Measurements from ENCODE around the gene IKBKE.

Gene IKBKE

DNA sequence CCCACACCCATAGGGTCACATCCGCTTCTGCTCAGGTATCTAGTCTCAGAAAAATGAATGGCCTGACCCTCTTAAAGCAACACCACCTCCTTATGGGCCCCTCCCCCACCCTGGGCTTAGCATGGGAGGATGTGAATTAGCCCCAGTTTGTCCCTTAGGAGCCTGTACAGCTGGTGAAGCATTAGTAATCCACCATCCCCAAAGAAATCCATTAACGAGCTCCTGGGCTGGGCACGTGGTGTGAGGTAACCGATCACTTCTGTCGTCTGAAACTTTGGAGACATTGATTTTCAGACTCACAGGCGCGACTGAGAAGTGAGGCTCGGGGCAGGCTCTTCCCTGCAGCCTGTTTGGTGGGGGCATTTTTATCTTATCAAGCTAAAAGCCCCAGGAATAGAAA is 47.5 kb downstream of the IKBKE start:
- Histone ChIP-seq H4K91ac (ENCODE audit: low read depth, low read length) (no peak overlapping the region), H3K9ac (ENCODE audit: low read length) (no peak overlapping the region), H2AK5ac (ENCODE audit: low read length) (no peak overlapping the region), H3K27ac (ENCODE audit: low read depth, low read length) (no peak overlapping the region), H3K4me2 (ENCODE audit: low read length) (no peak overlapping the region), H3K14ac (ENCODE audit: low read length) (no peak overlapping the region), H2AFZ (ENCODE audit: insufficient read depth, low read length, poor library complexity) (no peak overlapping the region), H2BK5ac (ENCODE audit: low read depth, low read length, poor library complexity) (no peak overlapping the region), H3K79me2 (ENCODE audit: control insufficient read depth, insufficient read depth, low read length, poor library complexity) (no peaks in the 10 kb centered on the region), H3K27me3 (ENCODE audit: insufficient read depth, low read length) (no peaks in the 10 kb centered on the region), H3K9me3 (ENCODE audit: insufficient read depth, low read depth, low read length) (no peaks in the 10 kb centered on the region), H3K4ac (ENCODE audit: low read depth, low read length) (no peak overlapping the region), H4K12ac (ENCODE audit: low read depth, low read length) (no peak overlapping the region), H2BK12ac (ENCODE audit: low read length) (no peak overlapping the region), H3K36me3 (ENCODE audit: control insufficient read depth in 1 of 2, insufficient read depth in 2 of 2, low read length in 2 of 2) (no peaks in the 10 kb centered on the region), H4K8ac (ENCODE audit: low read depth, low read length) (no peak overlapping the region), H3K4me1 (ENCODE audit: control insufficient read depth in 1 of 2, insufficient read depth in 2 of 2, low read length in 2 of 2) (peaks cover 0 to 2% of the 10 kb centered on the region in 2 experiments), H3K18ac (ENCODE audit: low read length) (no peak overlapping the region), H3K79me1 (ENCODE audit: low read length) (no peaks in the 10 kb centered on the region), H2BK120ac (ENCODE audit: insufficient read depth, low read length, poor library complexity) (no peak overlapping the region), H3K23ac (ENCODE audit: low read length) (no peak overlapping the region), H3K4me3 (ENCODE audit: low read depth, low read length) (no peak overlapping the region)
- WGBS (ENCODE audit: extremely low coverage, insufficient coverage, insufficient read length): no CpG with 5 or more reads among the region's 8 CpGs
- DNase-seq: no peak

DNA sequence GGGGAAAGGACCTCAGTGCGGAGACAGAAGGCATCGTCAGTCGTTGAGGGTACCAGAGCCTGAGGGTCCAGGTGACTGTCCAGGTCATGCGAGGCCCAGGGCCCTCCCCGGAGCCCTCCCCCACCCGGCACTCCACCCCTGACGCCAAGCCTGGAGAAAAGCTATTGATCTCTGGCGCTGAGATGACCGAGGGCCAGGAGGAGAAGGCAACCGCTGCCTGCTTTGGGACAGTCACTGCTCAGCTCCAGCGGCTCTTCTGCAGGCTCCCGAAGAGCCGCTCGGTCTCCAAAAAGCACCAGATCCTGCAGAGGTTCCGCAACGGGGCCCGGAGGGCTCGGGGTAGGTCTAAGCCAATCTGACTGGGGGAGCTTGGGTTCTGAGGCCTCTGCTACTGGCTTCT is 47.9 kb downstream of the IKBKE start:
- no peak overlapping the region for H4K8ac ChIP-seq (ENCODE audit: low read depth, low read length)
- no peak overlapping the region for H2BK5ac ChIP-seq (ENCODE audit: low read depth, low read length, poor library complexity)
- H2AFZ ChIP-seq (ENCODE audit: insufficient read depth, low read length, poor library complexity): no peak overlapping the region
- H3K79me2 ChIP-seq (ENCODE audit: control insufficient read depth, insufficient read depth, low read length, poor library complexity): no peaks in the 10 kb centered on the region
- no peaks in the 10 kb centered on the region for H3K4me1 ChIP-seq (ENCODE audit: control insufficient read depth in 1 of 2, insufficient read depth in 2 of 2, low read length in 2 of 2)
- no CpG with 5 or more reads among the region's 18 CpGs for WGBS (ENCODE audit: extremely low coverage, insufficient coverage, insufficient read length)
- no peak overlapping the region for H4K91ac ChIP-seq (ENCODE audit: low read depth, low read length)
- no peak overlapping the region for H3K4me2 ChIP-seq (ENCODE audit: low read length)
- no peak overlapping the region for H2AK5ac ChIP-seq (ENCODE audit: low read length)
- H3K4me3 ChIP-seq (ENCODE audit: low read depth, low read length): no peak overlapping the region
- no peak overlapping the region for H3K14ac ChIP-seq (ENCODE audit: low read length)
- H3K18ac ChIP-seq (ENCODE audit: low read length): no peak overlapping the region
- no peak overlapping the region for H3K4ac ChIP-seq (ENCODE audit: low read depth, low read length)
- no peak overlapping the region for H2BK120ac ChIP-seq (ENCODE audit: insufficient read depth, low read length, poor library complexity)
- H3K36me3 ChIP-seq (ENCODE audit: control insufficient read depth in 1 of 2, insufficient read depth in 2 of 2, low read length in 2 of 2): no peaks in the 10 kb centered on the region
- no peak overlapping the region for H4K12ac ChIP-seq (ENCODE audit: low read depth, low read length)
- no peak for DNase-seq
- no peaks in the 10 kb centered on the region for H3K79me1 ChIP-seq (ENCODE audit: low read length)
- H3K27me3 ChIP-seq (ENCODE audit: insufficient read depth, low read length): no peaks in the 10 kb centered on the region
- H3K27ac ChIP-seq (ENCODE audit: low read depth, low read length): no peak overlapping the region
- no peaks in the 10 kb centered on the region for H3K9me3 ChIP-seq (ENCODE audit: insufficient read depth, low read depth, low read length)
- no peak overlapping the region for H3K9ac ChIP-seq (ENCODE audit: low read length)
- H3K23ac ChIP-seq (ENCODE audit: low read length): no peak overlapping the region
- no peak overlapping the region for H2BK12ac ChIP-seq (ENCODE audit: low read length)

DNA sequence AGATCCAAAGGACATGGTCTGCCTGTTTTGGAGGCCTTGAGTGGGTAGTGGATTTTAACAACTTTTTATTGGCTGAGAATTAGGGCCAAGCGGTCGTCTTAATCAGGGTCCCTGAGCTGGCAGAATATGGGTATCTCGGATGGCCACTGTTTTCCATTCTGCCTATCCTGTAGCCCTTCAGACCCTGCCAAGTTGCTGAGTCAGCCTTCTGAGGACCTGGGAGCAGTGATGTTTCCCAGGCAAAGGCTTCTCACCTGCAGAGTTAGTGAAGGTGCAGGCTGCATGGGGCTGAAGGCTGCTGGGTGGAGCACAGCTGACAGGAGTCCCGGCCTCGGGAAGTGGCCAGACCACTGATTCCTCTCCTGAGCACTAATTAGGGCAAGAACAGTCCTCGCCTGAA is 48.5 kb downstream of the IKBKE start:
- no peak overlapping the region for H3K4ac ChIP-seq (ENCODE audit: low read depth, low read length)
- H3K79me1 ChIP-seq (ENCODE audit: low read length): no peaks in the 10 kb centered on the region
- H2BK12ac ChIP-seq (ENCODE audit: low read length): no peak overlapping the region
- no peak overlapping the region for H2BK5ac ChIP-seq (ENCODE audit: low read depth, low read length, poor library complexity)
- H3K4me1 ChIP-seq (ENCODE audit: control insufficient read depth in 1 of 2, insufficient read depth in 2 of 2, low read length in 2 of 2): no peaks in the 10 kb centered on the region
- H4K12ac ChIP-seq (ENCODE audit: low read depth, low read length): no peak overlapping the region
- H4K91ac ChIP-seq (ENCODE audit: low read depth, low read length): no peak overlapping the region
- no peak overlapping the region for H3K9ac ChIP-seq (ENCODE audit: low read length)
- no peaks in the 10 kb centered on the region for H3K9me3 ChIP-seq (ENCODE audit: insufficient read depth, low read depth, low read length)
- no peak overlapping the region for H3K14ac ChIP-seq (ENCODE audit: low read length)
- no peaks in the 10 kb centered on the region for H3K79me2 ChIP-seq (ENCODE audit: control insufficient read depth, insufficient read depth, low read length, poor library complexity)
- H3K27me3 ChIP-seq (ENCODE audit: insufficient read depth, low read length): no peaks in the 10 kb centered on the region
- H4K8ac ChIP-seq (ENCODE audit: low read depth, low read length): no peak overlapping the region
- no peak overlapping the region for H3K27ac ChIP-seq (ENCODE audit: low read depth, low read length)
- no peak overlapping the region for H2AFZ ChIP-seq (ENCODE audit: insufficient read depth, low read length, poor library complexity)
- H3K4me3 ChIP-seq (ENCODE audit: low read depth, low read length): no peak overlapping the region
- H2BK120ac ChIP-seq (ENCODE audit: insufficient read depth, low read length, poor library complexity): no peak overlapping the region
- no peak overlapping the region for H3K23ac ChIP-seq (ENCODE audit: low read length)
- no peak overlapping the region for H3K18ac ChIP-seq (ENCODE audit: low read length)
- H3K36me3 ChIP-seq (ENCODE audit: control insufficient read depth in 1 of 2, insufficient read depth in 2 of 2, low read length in 2 of 2): no peaks in the 10 kb centered on the region
- no peak for DNase-seq
- H3K4me2 ChIP-seq (ENCODE audit: low read length): no peak overlapping the region
- H2AK5ac ChIP-seq (ENCODE audit: low read length): no peak overlapping the region
- no CpG with 5 or more reads among the region's 6 CpGs for WGBS (ENCODE audit: extremely low coverage, insufficient coverage, insufficient read length)

DNA sequence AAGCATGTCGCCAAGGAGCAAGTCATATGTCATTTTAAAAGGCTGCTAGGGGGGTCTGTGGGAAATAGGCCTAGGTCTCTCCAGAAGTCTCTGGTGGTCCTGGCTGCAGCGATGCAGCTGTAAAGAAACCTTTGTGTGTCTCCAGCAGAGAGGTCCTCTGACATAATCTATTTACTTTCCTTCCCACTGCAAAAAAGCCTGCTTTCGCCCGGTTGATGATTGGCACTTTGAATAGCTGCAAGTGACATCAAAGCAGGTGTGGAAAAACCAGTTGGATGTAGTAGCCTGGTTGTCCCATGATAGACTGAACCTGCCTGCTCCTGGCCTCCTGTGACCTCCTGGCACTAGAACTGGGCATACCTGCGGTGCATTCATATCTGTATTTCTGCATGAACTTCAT is 50.9 kb downstream of the IKBKE start:
- no peak overlapping the region for H2AK5ac ChIP-seq (ENCODE audit: low read length)

More for the DNA sequence above, 50.9 kb downstream of the IKBKE start:
- H4K8ac ChIP-seq (ENCODE audit: low read depth, low read length): no peak overlapping the region
- no peak overlapping the region for H2BK12ac ChIP-seq (ENCODE audit: low read length)
- no peak for DNase-seq
- no peaks in the 10 kb centered on the region for H3K79me2 ChIP-seq (ENCODE audit: control insufficient read depth, insufficient read depth, low read length, poor library complexity)
- no peaks in the 10 kb centered on the region for H3K27me3 ChIP-seq (ENCODE audit: insufficient read depth, low read length)
- WGBS (ENCODE audit: extremely low coverage, insufficient coverage, insufficient read length): no CpG with 5 or more reads among the region's 5 CpGs
- H3K27ac ChIP-seq (ENCODE audit: low read depth, low read length): no peak overlapping the region
- H3K79me1 ChIP-seq (ENCODE audit: low read length): no peaks in the 10 kb centered on the region
- no peak overlapping the region for H3K4me2 ChIP-seq (ENCODE audit: low read length)
- no peak overlapping the region for H3K4ac ChIP-seq (ENCODE audit: low read depth, low read length)
- no peak overlapping the region for H4K91ac ChIP-seq (ENCODE audit: low read depth, low read length)
- H3K9ac ChIP-seq (ENCODE audit: low read length): no peak overlapping the region
- no peak overlapping the region for H4K12ac ChIP-seq (ENCODE audit: low read depth, low read length)
- no peaks in the 10 kb centered on the region for H3K36me3 ChIP-seq (ENCODE audit: control insufficient read depth in 1 of 2, insufficient read depth in 2 of 2, low read length in 2 of 2)
- no peak overlapping the region for H3K18ac ChIP-seq (ENCODE audit: low read length)
- no peak overlapping the region for H3K14ac ChIP-seq (ENCODE audit: low read length)
- no peak overlapping the region for H2BK5ac ChIP-seq (ENCODE audit: low read depth, low read length, poor library complexity)
- H2BK120ac ChIP-seq (ENCODE audit: insufficient read depth, low read length, poor library complexity): no peak overlapping the region
- no peak overlapping the region for H2AFZ ChIP-seq (ENCODE audit: insufficient read depth, low read length, poor library complexity)
- H3K23ac ChIP-seq (ENCODE audit: low read length): no peak overlapping the region
- H3K9me3 ChIP-seq (ENCODE audit: insufficient read depth, low read depth, low read length): no peaks in the 10 kb centered on the region
- H3K4me1 ChIP-seq (ENCODE audit: control insufficient read depth in 1 of 2, insufficient read depth in 2 of 2, low read length in 2 of 2): no peaks in the 10 kb centered on the region
- no peak overlapping the region for H3K4me3 ChIP-seq (ENCODE audit: low read depth, low read length)

Measured in trophoblast cell (in vitro differentiated cells and primary cell).